ENCODE measurements around the gene KIAA1217.

KIAA1217 gene

GRCh38 chr10:24542314-24543270 lies 333.7 kb downstream of the KIAA1217 start:
- TF ChIP-seq FOXP2 (optimal IDR thresholded peaks at IDR 0.05; ENCODE audit: borderline replicate concordance, extremely low read depth, extremely low read length, insufficient read depth) (no peak), TAF1 (IDR thresholded peaks at IDR 0.05; ENCODE audit: borderline replicate concordance, insufficient read depth, low read length) (no peak), SIN3A (IDR thresholded peaks at IDR 0.05; ENCODE audit: borderline replicate concordance, insufficient read depth, low read length) (no peak), POLR2AphosphoS5 (IDR thresholded peaks at IDR 0.05; ENCODE audit: low read depth, low read length) (no peak), REST (IDR thresholded peaks at IDR 0.05; ENCODE audit: insufficient read depth in 1 of 2, low read depth in 2 of 2, low read length in 2 of 2) (no peak)

- TF ChIP-seq FOXP2 (optimal IDR thresholded peaks at IDR 0.05; ENCODE audit: borderline replicate concordance, extremely low read depth, extremely low read length, insufficient read depth) (no peak), SIN3A (IDR thresholded peaks at IDR 0.05; ENCODE audit: borderline replicate concordance, insufficient read depth, low read length) (no peak), POLR2AphosphoS5 (IDR thresholded peaks at IDR 0.05; ENCODE audit: low read depth, low read length) (no peak), REST (IDR thresholded peaks at IDR 0.05; ENCODE audit: insufficient read depth in 1 of 2, low read depth in 2 of 2, low read length in 2 of 2) (no peak), TAF1 (IDR thresholded peaks at IDR 0.05; ENCODE audit: borderline replicate concordance, insufficient read depth, low read length) (no peak)
Measured at GRCh38 chr10:24544776-24545175, 335.8 kb downstream of the KIAA1217 start.

- no peak for TF ChIP-seq REST (IDR thresholded peaks at IDR 0.05; ENCODE audit: insufficient read depth in 1 of 2, low read depth in 2 of 2, low read length in 2 of 2)
- TF ChIP-seq POLR2AphosphoS5 (IDR thresholded peaks at IDR 0.05; ENCODE audit: low read depth, low read length): no peak
- TF ChIP-seq SIN3A (IDR thresholded peaks at IDR 0.05; ENCODE audit: borderline replicate concordance, insufficient read depth, low read length): no peak
- no peak for TF ChIP-seq FOXP2 (optimal IDR thresholded peaks at IDR 0.05; ENCODE audit: borderline replicate concordance, extremely low read depth, extremely low read length, insufficient read depth)
Measured at GRCh38 chr10:24545585-24545984, 336.6 kb downstream of the KIAA1217 start.

- no peak for TF ChIP-seq TAF1 (IDR thresholded peaks at IDR 0.05; ENCODE audit: borderline replicate concordance, insufficient read depth, low read length)
- no peak for TF ChIP-seq FOXP2 (optimal IDR thresholded peaks at IDR 0.05; ENCODE audit: borderline replicate concordance, extremely low read depth, extremely low read length, insufficient read depth)
- TF ChIP-seq REST (IDR thresholded peaks at IDR 0.05; ENCODE audit: insufficient read depth in 1 of 2, low read depth in 2 of 2, low read length in 2 of 2): no peak
- no peak for TF ChIP-seq SIN3A (IDR thresholded peaks at IDR 0.05; ENCODE audit: borderline replicate concordance, insufficient read depth, low read length)
- TF ChIP-seq POLR2AphosphoS5 (IDR thresholded peaks at IDR 0.05; ENCODE audit: low read depth, low read length): no peak
Measured at GRCh38 chr10:24550680-24551079, 341.7 kb downstream of the KIAA1217 start.

All from PFSK-1 (cell line).